ENCODE data around the gene RPGRIP1L.

RPGRIP1L gene

GRCh38 chr16:53625221-53625620, 78.4 kb downstream of the RPGRIP1L start:
- no peak for TF ChIP-seq CTCF (IDR thresholded peaks at IDR 0.05)
- Histone ChIP-seq H3K4me3 (no peak overlapping the region), H3K27ac (no peak overlapping the region)
- DNase-seq (ENCODE audit: low spot score) = no peak

- TF ChIP-seq CTCF (IDR thresholded peaks at IDR 0.05) = no peak
- DNase-seq (ENCODE audit: low spot score) = no peak
- H3K4me3 ChIP-seq = no peak overlapping the region
- H3K27ac ChIP-seq = no peak overlapping the region
Observed at GRCh38 chr16:53622315-53622714, 81.3 kb downstream of the RPGRIP1L start.

GRCh38 chr16:53620476-53620875, 83.2 kb downstream of the RPGRIP1L start:
- no peak for TF ChIP-seq CTCF (IDR thresholded peaks at IDR 0.05)
- no peak overlapping the region for H3K4me3 ChIP-seq
- no peak for DNase-seq (ENCODE audit: low spot score)
- H3K27ac ChIP-seq = no peak overlapping the region

GRCh38 chr16:53619235-53619634, 84.4 kb downstream of the RPGRIP1L start:
- Histone ChIP-seq H3K4me3 (no peak overlapping the region), H3K27ac (no peak overlapping the region)
- no peak for TF ChIP-seq CTCF (IDR thresholded peaks at IDR 0.05)
- DNase-seq (ENCODE audit: low spot score) = no peak

- no peak for DNase-seq (ENCODE audit: low spot score)
- no peak for TF ChIP-seq CTCF (IDR thresholded peaks at IDR 0.05)
- Histone ChIP-seq H3K4me3 (no peak overlapping the region), H3K27ac (no peak overlapping the region)
Observed at GRCh38 chr16:53614346-53614745, 89.3 kb downstream of the RPGRIP1L start.

GRCh38 chr16:53612003-53612402, 91.7 kb downstream of the RPGRIP1L start:
- no peak for TF ChIP-seq CTCF (IDR thresholded peaks at IDR 0.05)
- DNase-seq (ENCODE audit: low spot score) = no peak
- Histone ChIP-seq H3K4me3 (no peak overlapping the region), H3K27ac (no peak overlapping the region)

- TF ChIP-seq CTCF (IDR thresholded peaks at IDR 0.05) = no peak
- DNase-seq (ENCODE audit: low spot score) = no peak
- no peak overlapping the region for H3K27ac ChIP-seq
- H3K4me3 ChIP-seq = no peak overlapping the region
Observed at GRCh38 chr16:53611179-53611696, 92.4 kb downstream of the RPGRIP1L start.
